ENCODE results near the gene COA3. TPM values are rescaled to one million over a fixed set of nuclear protein-coding genes. Genes with fewer than 3 reads are reported as not detected.

The COA3 gene
- total RNA-seq, 1 donor from 2014 or later, result 78.0 TPM

- no peak for DNase-seq (ENCODE audit: low spot score)
Measured at GRCh38 chr17:42818379-42818778, 19.9 kb upstream of the COA3 start.

GRCh38 chr17:42817866-42818265 lies 19.4 kb upstream of the COA3 start:
- no peak for DNase-seq (ENCODE audit: low spot score)

DNA sequence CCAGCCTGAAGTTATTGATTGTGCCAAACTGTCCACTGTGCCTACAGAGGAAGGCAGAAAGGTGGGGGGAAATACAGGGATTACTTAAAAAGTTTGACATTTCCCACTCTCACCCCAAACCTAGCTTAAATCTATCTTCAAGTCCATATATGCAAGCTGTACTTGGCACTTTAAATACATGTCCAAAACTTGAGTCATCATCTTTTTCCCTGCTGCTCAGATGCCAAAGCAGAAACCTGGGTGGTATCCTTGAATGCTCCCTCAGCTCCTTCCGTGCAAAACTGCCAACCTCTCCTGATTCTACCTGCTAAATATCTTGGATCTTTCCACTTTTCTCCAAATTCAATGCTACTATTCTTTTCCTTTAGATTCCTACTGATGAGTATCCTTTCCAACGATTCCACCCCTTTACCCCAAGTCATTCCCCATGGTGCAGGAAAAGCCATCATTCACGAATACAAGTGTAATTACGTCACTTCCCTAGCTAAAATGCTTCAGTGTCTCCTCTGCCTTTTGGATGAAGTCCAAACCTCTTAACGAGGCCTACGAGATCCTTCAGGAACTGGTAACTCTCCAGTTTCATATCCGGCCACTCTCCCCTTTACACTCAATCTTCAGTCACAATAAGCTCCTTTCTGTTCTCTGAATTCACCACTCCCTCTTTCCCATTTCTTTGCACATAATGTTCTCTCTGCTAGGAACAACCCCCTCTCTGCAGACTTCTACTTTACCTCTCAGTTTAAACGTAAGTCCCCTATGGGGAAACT lies 16.3 kb upstream of the COA3 start:
- DNase-seq (ENCODE audit: low spot score), result no peak

GRCh38 chr17:42809250-42809649 lies 10.7 kb upstream of the COA3 start:
- no peak for DNase-seq (ENCODE audit: low spot score)

- DNase-seq (ENCODE audit: low spot score), result no peak
Measured at GRCh38 chr17:42806249-42806648, 7.7 kb upstream of the COA3 start.

GRCh38 chr17:42804918-42805367 lies 6.4 kb upstream of the COA3 start:
- no peak for DNase-seq (ENCODE audit: low spot score)

DNA sequence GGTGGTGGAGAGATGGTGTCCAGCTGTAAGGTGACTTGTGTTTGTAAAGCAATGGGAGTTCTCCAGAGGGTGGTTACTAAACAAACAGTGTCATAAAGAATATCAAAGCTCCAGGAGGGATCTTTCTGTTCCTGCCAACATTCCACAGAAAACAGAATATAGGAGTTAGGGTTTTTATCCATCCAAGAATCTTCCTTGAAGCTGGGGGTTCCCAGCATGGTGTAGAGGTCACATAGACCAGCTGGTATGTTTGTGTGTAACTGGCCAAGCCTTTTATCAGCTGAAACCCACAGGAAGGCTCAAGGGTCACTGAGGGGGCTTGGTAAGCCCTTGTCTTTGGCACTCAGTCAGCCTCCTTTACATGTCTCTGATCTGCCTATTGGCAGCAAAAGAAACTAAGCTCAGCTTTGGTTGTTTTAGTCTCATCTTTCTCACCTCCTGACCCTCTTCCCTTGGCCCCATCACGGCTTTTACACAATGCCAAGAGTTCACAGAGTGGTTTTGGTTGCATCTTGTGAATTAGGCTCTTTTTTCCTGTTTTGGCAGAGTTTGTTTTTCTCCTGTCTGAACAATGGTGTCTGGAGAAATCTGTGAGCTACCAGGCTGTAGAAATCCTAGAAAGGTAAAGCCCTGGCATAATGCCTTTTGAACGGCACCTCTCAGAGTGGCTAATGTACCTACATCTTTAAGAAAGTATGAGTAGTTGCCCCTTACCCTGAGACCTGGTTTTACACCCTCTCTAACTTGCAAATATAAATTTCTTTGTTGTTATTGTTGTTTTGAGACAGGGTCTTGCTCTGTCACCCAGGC lies 4.8 kb upstream of the COA3 start:
- DNase-seq (ENCODE audit: low spot score), result no peak

GRCh38 chr17:42798011-42798382 lies 507 bp downstream of the COA3 start:
- no peak for DNase-seq (ENCODE audit: low spot score)

GRCh38 chr17:42797067-42798007 lies 1.2 kb downstream of the COA3 start:
- no peak for DNase-seq (ENCODE audit: low spot score)

DNA sequence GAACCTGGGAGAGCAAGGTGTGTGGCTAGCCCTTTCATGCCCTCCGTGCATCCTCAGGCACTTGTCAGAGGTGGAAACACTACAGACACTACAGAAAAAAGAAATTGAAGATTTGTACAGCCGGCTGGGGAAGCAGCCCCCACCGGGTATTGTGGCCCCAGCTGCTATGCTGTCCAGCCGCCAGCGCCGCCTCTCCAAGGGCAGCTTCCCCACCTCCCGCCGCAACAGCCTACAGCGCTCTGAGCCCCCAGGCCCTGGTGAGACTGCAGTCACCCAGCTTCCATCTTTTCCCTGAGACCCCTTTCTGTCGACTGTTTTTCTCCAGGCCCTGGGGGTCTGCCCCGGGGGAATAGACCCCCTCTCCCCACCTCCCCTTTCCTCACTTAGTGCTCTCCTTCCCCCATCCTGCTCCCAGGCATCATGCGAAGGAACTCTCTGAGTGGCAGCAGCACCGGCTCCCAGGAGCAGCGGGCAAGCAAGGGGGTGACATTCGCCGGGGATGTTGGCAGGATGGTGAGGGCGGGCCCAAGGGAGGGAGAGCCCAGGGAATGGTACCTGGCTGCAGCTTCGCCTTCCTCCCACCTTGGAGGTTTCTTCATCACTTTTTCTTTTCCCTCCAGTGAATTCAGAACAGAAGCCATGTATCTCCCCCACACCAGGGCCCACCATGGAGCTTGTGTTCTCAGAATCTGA lies 2.3 kb downstream of the COA3 start:
- DNase-seq (ENCODE audit: low spot score), result no peak

DNA sequence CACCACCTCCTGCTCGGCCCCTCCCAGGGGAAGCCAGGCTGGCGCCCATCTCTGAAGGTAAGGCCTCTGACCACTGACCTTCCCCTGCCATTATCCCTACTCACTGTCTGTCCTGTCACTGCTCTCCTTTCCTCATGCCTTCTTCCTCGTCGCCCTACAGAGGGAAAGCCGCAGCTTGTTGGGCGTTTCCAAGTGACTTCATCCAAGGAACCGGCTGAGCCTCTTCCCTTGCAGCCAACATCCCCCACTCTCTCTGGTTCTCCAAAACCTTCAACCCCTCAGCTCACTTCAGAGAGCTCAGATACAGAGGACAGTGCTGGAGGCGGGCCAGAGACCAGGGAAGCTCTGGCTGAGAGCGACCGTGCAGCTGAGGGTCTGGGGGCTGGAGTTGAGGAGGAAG lies 3.0 kb downstream of the COA3 start:
- DNase-seq (ENCODE audit: low spot score), result no peak

DNA sequence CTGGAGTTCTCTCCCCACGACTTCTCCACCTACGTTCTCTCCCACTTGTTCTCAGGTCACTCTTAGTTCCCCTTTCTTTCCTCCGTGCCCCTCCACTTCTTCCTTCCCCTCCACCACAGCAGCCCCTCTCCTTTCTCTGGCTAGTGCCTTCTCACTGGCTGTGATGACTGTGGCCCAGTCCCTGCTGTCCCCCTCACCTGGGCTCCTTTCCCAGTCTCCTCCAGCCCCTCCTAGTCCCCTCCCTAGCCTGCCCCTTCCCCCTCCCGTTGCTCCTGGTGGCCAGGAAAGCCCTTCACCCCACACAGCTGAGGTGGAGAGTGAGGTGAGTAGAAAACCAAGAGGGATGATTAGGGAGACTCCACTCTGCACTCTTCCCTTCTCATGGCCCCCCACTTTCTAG lies 3.4 kb downstream of the COA3 start:
- DNase-seq (ENCODE audit: low spot score), result no peak

- DNase-seq (ENCODE audit: low spot score), result no peak
Measured at GRCh38 chr17:42792545-42792944, 6.0 kb downstream of the COA3 start.

DNA sequence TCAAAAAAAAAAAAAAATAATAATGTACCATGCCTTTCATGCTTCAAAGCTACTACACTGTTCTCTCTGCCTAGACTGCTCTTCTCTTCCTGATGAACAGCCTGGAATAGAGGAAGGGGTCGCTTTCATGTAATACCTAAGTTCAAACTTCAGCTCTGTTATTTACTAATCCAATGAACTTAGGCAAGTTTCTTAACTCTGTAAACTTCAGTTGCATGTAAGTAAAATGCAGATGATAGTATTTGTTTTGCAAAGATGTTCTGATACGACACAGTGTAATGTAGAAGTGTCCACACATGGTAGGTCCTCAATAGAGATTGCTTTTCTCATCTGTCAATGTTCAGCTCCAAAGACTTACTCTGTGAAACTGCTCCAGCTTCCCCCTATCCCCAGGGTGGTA lies 6.6 kb downstream of the COA3 start:
- DNase-seq (ENCODE audit: low spot score), result no peak

GRCh38 chr17:42787266-42787665 lies 11.2 kb downstream of the COA3 start:
- no peak for DNase-seq (ENCODE audit: low spot score)

DNA sequence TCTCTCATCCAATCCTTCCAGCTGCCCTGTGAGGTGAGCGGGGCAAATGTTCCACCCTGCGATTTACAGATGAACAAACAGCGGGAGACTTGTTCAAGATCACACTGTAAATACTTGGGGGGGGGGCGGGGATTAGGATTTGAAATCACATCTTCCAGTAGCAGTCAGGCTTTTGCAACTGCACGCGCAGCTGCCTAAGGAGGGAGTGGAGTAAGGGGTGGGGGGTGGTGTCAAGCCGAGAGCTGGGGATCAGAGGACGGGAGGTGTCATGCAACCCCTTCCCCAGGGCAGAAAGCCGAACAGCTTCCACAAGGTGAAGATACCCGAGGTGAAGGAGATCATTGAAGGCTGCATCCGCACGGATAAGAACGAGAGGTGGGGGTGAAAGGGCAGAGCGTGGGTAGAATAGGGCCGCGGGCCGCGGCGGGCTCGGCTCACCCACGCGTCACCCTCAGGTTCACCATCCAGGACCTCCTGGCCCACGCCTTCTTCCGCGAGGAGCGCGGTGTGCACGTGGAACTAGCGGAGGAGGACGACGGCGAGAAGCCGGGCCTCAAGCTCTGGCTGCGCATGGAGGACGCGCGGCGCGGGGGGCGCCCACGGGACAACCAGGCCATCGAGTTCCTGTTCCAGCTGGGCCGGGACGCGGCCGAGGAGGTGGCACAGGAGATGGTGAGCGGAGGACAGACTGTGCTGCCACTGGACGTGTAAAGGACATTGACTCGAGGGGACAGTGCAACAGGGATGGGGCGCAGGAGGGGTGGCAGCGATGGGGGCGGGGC lies 13.5 kb downstream of the COA3 start:
- no peak for DNase-seq (ENCODE audit: low spot score)

DNA sequence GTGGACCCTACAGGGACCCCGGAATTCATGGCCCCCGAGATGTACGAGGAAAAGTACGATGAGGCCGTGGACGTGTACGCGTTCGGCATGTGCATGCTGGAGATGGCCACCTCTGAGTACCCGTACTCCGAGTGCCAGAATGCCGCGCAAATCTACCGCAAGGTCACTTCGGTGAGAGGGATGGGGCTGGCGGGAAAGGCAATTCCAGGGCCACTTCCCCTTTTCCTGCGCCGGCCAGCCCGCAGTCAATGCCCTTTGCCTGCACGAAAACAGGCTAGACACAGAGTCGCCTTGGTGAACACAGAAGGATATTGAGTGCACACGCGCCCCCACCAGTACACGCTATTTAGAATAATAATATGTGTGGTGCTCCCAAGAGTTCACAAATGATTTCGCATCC lies 14.1 kb downstream of the COA3 start:
- DNase-seq (ENCODE audit: low spot score), result no peak

DNA sequence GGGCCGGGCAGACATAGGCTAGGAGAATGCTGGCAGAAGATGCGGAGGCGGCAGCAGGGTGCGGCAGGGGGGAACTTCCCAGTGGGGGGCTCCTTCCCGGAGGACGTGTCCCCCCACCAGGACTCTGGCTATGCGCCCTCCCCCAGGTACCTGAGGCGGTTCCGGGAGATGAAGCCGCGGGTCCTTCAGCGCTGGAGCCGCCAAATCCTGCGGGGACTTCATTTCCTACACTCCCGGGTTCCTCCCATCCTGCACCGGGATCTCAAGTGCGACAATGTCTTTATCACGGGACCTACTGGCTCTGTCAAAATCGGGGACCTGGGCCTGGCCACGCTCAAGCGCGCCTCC lies 14.7 kb downstream of the COA3 start:
- no peak for DNase-seq (ENCODE audit: low spot score)

GRCh38 chr17:42783062-42783790 lies 15.3 kb downstream of the COA3 start:
- DNase-seq (ENCODE audit: low spot score), result no peak

All from mucosa of gallbladder (tissue), 1 donor.